Central memory CD4-positive, alpha-beta T cell (primary cell): ENCODE measurements around the gene ZNF684.
"Not testable (repeated sequence)": the region's sequence is repeated elsewhere in the genome, so short reads cannot be mapped to it uniquely, and the experiment has no call there.

Source experiments
- DNase-seq: peaks from one replicate; pipeline ENCODE4 v3.0.0; 2022
- total RNA-seq, 3 experiments: gene quantifications; one replicate each; lab custom pipeline; 2026; lab: John Stamatoyannopoulos, UW

The ZNF684 gene
- 3.3 to 9.3 (median 6.0) reads per million in 3 experiments for total RNA-seq

- DNase-seq, result peak; percentile 82
Measured at GRCh38 chr1:40531381-40532061, at the start of gene ZNF684. Gene ZNF684, plus strand, starts transcription at chr1:40531637. Its CDS starts 1,530 bp downstream, at chr1:40533167.

DNA sequence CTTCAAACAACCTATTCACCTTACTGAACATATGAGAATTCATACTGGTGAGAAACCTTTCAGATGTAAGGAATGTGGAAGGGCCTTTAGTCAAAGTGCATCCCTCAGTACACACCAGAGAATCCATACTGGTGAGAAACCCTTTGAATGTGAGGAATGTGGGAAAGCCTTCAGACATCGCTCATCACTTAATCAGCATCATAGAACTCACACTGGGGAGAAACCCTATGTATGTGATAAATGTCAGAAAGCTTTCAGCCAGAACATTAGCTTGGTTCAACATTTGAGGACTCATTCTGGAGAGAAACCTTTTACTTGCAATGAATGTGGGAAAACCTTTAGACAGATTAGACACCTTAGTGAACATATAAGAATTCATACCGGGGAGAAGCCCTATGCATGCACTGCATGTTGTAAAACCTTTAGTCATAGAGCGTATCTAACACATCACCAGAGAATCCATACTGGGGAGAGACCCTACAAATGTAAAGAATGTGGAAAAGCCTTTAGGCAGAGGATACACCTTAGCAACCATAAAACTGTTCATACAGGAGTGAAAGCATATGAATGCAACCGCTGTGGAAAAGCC, 36.0 kb upstream of the ZNF684 start:
- DNase-seq, result no peak

DNA sequence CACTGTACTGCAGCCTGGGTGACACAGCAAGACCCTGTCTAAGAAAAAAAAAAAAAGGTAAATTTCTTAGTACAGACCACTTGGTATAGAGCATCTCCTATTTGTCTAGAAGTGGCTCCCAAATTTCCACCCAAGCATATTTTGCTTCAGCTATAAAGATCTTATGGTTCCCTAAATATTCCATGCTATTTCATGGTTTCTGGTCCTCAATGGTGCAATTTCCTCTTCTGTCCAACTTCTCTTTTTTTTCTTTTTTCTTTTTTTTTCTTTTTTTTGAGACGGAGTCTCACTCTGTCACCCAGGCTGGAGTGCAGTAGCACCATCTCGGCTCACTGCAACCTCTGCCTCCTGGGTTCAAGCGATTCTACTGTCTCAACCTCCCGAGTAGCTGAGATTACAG, 28.8 kb upstream of the ZNF684 start:
- DNase-seq, result not testable (repeated sequence)

- DNase-seq, result no peak
Measured at GRCh38 chr1:40507973-40508372, 23.5 kb upstream of the ZNF684 start.

DNA sequence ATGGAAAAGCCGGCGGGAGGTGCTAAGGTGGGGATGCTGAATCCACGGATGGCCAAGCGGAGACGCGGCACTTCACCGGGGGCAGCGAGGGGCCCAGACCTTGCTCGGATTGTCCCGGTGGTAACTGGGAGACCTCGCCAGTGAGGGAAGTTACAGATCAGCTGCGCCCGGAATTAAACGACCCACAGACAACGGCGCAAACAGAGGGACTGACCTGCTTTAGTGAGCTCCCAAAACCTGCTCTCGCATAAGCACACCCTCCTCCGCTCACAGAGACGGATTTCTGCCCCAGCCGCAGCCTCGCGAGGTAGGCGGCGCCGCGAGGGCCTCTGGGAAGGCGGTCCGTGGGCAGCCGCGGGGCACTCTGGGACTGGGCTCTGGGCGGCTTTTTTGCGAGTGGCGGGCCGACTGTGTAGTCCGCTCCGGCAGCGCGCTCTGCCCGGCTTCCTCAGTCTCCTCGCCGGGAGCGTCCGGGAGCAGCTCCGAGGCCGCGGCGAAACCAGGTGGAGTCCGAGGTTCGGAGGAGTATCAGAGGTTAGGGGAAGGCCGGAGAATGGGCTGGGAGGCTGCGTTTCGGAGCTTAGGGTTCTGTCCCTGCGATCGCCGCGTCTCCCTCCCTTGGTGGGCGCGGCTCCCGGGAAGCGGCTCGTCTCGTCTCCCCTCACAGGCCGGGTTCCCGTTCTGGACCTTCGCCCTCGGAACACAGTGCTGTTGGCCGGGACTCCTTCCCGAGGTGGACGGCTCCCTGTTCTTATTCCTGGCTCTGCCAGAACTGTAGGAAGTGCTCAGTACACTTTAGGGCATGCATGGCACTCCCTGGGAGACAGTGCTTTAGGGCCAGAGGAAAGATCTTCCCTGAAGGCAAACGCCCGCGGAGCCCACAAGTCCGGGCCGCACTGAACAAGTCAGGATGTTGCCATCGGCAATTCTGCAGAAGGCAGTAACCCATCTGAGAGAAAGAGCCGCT, 22.8 kb upstream of the ZNF684 start, which contains the start of gene EXO5:
Gene EXO5 (plus strand): TSS at position 393 of the 967 bp plus-strand sequence. CDS start 5,778 bp downstream, outside the sequence.
- DNase-seq, result peak; percentile 69

DNA sequence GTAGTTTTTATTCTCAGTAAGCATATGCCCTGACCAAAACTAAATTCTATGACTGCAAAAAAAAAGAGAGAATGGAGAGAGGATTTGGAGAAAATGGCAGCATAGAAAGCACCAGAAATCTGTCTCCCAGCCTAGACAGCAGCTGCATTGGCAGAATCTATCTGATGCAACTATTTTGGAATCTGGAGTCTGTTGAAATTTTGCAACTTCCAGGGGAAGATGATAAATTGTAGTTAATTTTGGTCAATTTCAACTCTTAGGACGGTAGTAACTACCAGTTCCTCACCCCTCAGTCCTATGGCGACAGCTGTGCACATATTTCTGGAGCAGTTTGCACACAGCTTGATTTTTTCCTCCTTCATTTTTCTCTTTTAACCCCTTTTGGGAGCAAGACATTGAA, 11.9 kb upstream of the ZNF684 start:
- DNase-seq, result no peak

GRCh38 chr1:40530735-40531380, 579 bp upstream of the ZNF684 start:
- DNase-seq, result no peak

GRCh38 chr1:40532062-40532389, 589 bp downstream of the ZNF684 start:
- DNase-seq, result no peak

DNA sequence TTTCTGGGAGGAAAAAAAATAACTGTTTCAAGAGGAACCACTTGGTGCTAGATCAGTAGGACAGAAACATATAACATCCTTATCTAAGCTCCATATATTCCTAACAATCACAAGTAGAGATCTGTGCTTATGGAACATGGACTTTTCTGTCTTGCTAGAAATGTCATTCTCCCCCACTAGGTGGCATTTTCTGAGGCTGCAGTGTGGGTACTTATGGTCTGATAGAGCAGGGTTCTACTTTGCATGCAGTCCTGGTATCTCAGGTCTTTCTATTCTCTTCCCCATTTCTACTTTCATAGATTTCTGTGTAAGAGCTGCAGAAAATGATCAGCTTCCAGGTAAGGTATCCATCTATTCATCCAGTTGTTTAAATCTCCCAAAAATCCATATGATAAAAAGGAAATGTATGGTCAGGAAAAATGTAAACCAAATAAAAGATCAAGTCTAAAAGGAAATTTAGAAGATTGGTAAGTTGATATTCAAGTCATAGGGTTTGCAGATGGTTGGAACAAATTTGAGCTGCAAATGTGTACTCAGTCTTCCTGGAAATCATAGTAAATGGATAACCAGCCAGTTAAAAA, 1.5 kb downstream of the ZNF684 start:
- no peak for DNase-seq

DNA sequence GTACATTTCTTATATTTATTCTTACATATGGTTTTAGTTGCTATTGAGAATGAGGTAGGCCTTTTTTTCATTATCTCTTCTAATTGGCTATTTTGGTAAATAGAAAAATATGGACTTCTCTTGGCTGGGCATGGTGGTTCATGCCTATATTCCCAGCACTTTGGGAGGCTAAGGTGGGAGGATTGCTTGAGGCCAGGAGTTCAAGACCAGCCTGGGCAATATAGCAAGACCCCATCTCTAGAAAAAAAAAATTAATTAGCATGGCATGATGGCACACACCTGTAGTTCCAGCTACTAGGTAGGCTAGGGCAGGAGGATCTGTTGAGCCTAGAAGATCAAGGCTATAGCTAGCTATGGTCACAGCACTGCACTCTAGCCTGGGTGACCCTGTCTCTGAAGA, 3.2 kb downstream of the ZNF684 start:
- DNase-seq, result no peak

GRCh38 chr1:40535732-40536131, 4.3 kb downstream of the ZNF684 start:
- no peak for DNase-seq

DNA sequence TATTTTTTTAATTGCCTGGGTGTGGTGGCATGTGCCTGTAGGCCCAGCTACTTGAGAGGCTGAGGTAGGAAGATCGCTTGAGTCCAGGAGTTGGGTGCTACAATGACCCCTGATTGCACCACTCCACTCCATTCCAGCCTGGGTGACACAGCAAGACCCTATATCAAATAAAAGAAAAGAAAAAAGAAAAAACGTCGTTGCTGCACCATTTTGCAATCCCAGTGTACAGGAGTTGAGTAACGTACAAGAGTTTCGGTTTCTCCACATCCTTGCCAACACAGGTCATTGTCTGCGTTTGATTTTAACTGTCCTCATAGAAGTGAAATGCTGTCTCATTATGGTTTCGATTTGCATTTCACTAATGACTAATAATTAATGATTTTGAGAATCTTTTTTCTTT, 7.9 kb downstream of the ZNF684 start:
- no peak for DNase-seq

GRCh38 chr1:40546957-40547356, 15.5 kb downstream of the ZNF684 start:
- DNase-seq, result no peak

DNA sequence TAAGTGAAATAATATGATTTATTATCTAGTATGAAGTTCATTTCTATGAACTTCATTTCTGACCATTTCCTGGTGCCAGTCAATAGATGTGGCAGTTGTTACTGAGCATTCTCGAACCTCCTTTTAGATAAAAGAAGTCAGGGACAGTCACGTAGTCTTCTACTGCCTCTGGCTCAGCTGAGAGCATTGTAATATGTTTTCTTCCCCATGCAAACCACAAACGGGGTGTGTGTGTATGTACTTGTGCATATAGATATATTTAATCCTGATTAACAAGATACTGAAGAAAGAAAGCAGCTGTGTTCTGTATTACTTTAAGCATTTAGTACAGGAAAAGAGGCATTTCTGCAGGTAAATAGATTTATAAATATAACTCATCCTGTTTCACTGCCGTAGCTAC, 21.6 kb downstream of the ZNF684 start:
- DNase-seq, result no peak

DNA sequence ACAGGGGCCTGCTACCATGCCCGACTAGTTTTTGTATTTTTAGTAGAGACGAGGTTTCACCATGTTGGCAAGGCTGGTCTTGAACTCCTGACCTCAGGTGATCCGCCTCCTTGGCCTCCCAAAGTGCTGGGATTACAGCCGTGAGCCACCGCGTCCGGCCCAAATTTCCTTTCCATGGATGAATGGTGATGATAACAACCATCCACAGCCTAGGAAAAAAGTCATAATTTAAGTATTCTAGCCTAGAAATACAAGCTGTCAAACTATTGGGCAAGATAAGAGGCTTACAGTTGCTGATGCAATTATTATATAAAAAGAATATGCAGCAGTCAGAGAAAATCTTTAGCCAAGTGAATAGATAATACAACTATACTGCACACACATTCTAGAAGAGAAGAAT, 23.4 kb downstream of the ZNF684 start:
- not testable (repeated sequence) for DNase-seq

DNA sequence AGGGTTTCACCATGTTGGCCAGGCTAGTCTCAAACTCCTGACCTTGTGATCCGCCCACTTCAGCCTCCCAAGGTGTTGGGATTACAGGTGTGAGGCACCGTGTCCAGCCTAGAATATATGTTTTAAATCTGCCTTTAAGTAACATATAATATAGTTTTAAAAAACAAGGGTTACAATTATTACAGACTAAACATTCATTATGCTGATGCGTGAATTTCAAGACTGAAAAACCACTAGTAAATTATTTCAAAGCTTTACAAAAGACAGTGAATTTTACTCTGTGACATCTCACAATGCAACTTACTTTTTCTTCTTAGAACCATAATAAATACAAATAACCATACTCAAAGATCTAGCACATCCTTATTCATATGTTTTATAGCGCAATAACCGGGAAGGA, 24.7 kb downstream of the ZNF684 start:
- no peak for DNase-seq

DNA sequence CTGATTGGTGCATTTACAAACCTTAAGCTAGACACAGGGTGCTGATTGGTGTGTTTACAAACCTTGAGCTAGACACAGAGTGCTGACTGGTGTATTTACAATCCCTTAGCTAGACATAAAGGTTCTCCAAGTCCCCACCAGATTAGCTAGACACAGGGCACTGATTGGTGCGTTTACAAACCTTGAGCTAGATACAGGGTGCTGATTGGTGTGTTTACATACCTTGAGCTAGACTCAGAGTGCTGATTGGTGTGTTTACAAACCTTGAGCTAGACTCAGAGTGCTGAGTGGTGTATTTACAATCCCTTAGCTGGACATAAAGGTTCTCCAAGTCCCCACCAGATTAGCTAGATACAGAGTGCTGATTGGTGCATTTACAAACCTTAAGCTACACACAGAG, 26.8 kb downstream of the ZNF684 start:
- DNase-seq, result not testable (repeated sequence)

- DNase-seq, result no peak
Measured at GRCh38 chr1:40562185-40562584, 30.7 kb downstream of the ZNF684 start.

DNA sequence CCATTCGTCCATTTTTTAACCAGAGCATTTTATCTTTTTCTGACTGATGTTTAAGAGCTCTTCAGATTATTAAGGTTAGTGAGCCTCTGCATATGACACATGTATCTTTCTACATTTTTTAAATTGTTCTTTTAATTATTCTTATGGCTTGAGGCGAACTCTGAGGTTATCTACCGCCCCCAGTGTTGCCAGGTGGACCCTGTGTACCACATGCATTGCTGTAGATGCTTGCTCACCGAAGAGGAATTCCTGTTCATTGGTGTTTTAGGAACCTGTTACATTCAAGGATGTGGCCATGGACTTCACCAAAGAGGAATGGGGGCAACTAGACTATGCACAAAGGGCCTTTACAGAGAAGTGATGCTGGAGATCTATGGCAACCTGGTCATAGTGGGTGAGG, 31.8 kb downstream of the ZNF684 start:
- DNase-seq, result no peak

DNA sequence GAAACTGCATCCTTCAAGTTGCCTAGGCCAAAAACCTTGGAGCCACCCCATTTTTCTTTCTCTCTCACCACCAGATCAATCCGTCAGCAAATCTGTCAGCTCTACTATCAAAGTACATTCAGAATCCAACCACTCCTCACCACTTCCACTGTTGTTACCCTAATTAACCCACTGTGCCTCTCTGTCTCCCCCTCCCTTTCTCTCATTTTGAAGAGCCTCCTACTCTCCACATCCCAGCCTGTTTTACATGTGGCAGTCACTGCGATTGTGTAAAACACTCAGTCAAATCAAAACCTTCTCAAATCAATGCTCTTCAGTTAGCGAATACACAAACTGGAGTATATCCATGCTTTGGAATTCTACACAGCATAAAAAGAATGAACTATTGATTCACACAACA, 33.1 kb downstream of the ZNF684 start:
- DNase-seq, result no peak

- DNase-seq, result no peak
Measured at GRCh38 chr1:40564913-40565312, 33.5 kb downstream of the ZNF684 start.

GRCh38 chr1:40567825-40568224, 36.4 kb downstream of the ZNF684 start:
- no peak for DNase-seq

DNA sequence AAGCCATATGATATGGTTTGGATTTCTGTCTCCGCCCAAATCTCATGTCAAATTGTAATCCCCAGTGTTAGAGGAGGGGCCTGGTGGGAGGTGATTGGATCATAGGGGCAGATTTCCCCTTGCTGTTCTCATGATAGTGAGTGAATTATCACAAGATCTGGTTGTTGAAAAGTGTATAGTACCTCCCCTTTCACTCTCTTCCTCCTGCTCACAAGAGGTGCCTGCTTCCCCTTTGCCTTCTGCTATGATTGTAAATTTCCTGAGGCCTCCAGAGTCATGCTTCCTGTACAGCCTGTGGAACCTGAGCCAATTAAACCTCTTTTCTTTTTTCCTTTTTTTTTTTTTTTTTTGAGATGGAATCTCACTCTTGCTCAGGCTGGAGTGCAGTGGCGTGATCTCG, 43.4 kb downstream of the ZNF684 start:
- DNase-seq, result not testable (repeated sequence)
